ENCODE results near the gene RAB3C. TPM values are rescaled to one million over a fixed set of nuclear protein-coding genes. Genes with fewer than 3 reads are reported as not detected.

Gene RAB3C
- polyA plus RNA-seq, 1 experiment, result not detected

- no peak overlapping the region for H3K4me3 ChIP-seq (ENCODE audit: low read depth, low read length)
- POLR2A ChIA-PET, result no interaction called here
- TF ChIP-seq CTCF (IDR thresholded peaks at IDR 0.05; ENCODE audit: low read depth, low read length), result no peak
- no peak overlapping the region for H3K27ac ChIP-seq (ENCODE audit: low read depth, low read length)
- no peak for DNase-seq (ENCODE audit: low read depth, low spot score)
- CTCF ChIA-PET, result interaction anchor here (1.0 to 1.3 kb wide), 2 partner anchors 15 to 19 kb away, joined by 4 to 5 read pairs; no protein-coding TSS in a partner anchor
- peaks cover 6% of the 10 kb centered on the region for H3K27me3 ChIP-seq (ENCODE audit: control insufficient read depth, insufficient read depth, low read length)
- no peaks in the 10 kb centered on the region; the same call in 1 of the 2 replicates for H3K9me3 ChIP-seq (ENCODE audit: control insufficient read depth, insufficient read depth, low read length)
Measured at GRCh38 chr5:58905944-58906343, 323.1 kb downstream of the RAB3C start.

Other genes starting within 250 kb of the RAB3C start
- 229 and 244 TPM in 2 replicates for gene PLK2, start 123.0 kb upstream of the RAB3C start, polyA plus RNA-seq (2011; rRNA removed)
- not detected in 2 replicates for gene GAPT, start 91.6 kb upstream of the RAB3C start, polyA plus RNA-seq (2011; rRNA removed)